ENCODE data around the gene RIF1. TPM values are rescaled to one million over a fixed set of nuclear protein-coding genes. Genes with fewer than 3 reads are reported as not detected.
"Not testable (repeated sequence)": the region's sequence is repeated elsewhere in the genome, so short reads cannot be mapped to it uniquely, and the experiment has no call there.

RIF1 gene
- total RNA-seq, 1 donor: 25.9 TPM

DNA sequence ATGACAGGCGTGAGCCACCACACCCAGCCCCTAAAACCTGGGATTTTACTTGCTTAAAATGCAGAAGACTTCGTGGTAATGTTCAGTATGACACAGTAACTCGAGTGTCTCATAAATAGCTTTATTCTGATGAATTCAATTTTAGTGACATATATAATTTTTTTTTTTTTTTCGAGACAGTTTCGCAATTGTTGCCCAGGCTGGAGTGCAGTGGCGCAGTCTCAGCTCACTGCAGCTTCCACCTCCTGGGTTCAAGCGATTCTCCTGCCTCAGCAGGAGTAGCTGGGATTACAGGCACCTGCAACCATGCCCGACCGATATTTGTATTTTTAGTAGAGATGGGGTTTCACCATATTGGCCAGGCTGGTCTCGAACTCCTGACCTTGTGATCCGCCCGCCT lies 12.0 kb downstream of the RIF1 start:
- not testable (repeated sequence) for DNase-seq (ENCODE audit: low read depth in 2 of 3, low spot score in 2 of 3)

DNA sequence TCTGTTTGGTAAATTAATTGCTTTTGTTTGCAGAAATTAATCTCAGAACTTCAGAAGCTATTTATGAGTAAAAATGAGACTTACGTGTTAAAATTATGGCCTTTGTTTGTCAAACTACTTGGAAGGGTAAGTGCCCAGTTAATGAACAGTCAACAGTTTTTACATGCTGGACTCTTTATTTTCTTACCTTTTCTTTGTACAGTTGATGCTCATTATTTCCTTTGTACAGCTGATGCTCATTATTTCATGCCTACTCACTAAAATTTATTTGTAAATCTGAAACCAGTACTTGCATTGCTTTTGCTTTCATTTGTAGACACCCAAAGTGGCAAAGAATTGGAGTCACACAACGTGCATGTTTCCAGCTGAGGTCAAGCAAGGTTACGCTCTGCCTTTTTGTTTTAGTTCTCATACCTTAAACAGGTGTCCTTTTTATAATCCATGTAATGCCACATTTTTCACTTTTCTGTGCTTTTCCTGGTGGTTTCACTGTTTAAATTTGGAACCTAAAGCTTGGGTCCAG lies 13.3 kb downstream of the RIF1 start:
- DNase-seq (ENCODE audit: low read depth in 2 of 3, low spot score in 2 of 3): no peak

DNA sequence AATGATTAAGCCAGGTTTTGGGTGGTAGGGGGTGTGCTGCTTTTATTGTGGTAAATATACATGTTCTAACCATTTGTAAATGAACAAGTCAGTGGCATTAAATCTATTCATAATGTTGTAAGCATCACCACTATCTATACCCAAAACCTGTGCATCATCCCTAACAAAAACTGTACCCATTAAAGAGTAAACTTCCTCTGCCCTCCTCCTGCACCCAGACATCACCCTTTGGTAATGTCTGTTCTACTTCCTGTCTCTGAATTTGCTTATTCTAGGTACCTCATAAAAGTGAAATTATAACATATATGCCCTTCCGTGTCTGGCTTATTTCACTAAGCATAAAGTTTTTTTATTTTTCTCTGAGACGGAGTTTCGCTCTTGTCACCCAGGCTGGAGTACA lies 14.1 kb downstream of the RIF1 start:
- DNase-seq (ENCODE audit: low read depth in 2 of 3, low spot score in 2 of 3): peak in 1 of 3 donors; percentile 18

DNA sequence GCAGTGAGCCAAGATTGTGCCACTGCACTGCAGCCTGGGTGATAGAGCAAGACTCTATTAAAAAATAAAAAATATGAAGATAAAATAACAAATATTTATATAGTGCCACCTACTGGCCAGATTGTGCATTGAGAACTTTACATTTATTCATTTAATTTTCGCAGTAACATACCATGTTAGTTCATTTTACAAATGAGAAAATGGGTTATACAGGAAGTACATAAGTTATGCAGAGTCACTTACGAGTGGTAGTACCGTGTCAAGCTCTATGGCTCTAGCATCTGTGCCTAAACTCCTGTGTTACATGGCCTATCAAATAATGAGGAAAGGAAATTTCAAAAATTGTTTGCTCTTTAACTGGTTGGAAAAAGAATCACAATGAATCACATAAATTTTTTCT lies 27.9 kb downstream of the RIF1 start:
- peak in 2 of 3 donors; percentile 35 to 63 for DNase-seq (ENCODE audit: low read depth in 2 of 3, low spot score in 2 of 3)

DNA sequence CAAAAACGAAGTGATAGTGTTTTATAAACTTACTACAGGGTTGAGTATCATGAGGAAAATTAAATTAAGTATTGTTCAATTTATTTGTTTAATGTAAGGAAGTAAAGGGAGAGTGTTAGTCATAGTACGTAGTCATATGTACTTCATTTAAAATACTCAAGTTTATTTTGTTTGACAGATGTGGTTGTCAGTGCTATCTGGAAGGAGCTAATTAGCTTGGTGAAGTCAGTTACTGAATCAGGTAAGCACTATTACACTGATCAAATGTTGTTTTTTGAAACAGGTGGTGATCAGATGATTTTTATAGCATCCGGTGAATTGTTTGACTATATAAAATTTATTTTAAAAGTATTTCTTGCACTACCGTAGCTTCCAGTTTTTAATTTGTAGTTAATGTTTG lies 28.8 kb downstream of the RIF1 start:
- no peak for DNase-seq (ENCODE audit: low read depth in 2 of 3, low spot score in 2 of 3)

DNA sequence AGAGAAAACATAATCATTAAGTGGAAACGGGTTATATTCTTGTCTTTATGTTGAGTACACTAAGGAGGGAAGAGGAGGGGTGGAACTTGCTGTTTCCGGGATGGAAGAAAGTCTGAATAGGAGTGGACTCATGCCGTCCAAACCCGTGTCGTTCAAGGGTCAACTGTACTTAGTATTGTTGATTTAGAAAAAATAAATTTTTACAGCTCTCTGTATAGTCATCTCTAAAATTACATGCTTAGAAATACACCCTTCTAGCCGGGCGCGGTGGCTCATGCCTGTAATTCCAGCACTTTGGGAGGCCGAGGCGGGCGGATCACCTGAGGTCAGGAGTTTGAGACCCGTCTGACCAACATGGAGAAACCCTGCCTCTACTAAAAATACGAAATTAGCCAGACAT lies 29.4 kb downstream of the RIF1 start:
- DNase-seq (ENCODE audit: low read depth in 2 of 3, low spot score in 2 of 3): no peak

DNA sequence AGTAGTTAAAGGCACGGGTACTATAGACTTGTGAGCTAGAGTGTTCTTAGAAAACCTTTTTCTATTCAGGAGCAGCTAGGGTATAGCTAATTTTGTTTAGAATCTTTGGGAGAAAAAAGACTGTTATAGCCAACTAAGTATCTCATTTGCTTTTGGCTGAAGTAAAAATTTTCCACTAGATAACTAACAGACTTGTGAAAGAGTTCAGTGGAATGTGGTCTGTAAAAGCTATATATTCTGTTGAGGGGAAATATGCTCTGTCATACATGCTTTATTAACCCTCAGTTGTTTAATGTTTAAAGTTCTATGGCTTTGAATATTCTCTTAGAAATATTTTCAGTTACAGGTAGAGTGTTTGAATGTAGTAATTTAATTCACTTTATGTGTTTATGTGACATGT lies 49.7 kb downstream of the RIF1 start:
- no peak for DNase-seq (ENCODE audit: low read depth in 2 of 3, low spot score in 2 of 3)

DNA sequence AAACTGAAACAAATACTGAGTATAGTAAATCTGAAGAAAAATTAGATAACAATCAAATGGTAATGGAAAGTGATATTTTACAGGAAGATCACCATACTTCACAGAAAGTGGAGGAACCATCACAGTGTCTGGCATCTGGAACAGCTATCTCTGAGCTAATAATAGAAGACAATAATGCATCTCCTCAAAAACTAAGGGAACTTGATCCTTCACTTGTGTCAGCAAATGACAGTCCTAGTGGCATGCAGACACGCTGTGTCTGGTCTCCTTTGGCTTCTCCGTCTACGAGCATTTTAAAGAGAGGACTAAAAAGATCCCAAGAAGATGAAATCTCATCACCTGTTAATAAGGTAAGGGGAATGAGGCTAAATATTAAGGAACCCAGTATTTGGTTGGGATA lies 56.1 kb downstream of the RIF1 start:
- no peak for DNase-seq (ENCODE audit: low read depth in 2 of 3, low spot score in 2 of 3)

DNA sequence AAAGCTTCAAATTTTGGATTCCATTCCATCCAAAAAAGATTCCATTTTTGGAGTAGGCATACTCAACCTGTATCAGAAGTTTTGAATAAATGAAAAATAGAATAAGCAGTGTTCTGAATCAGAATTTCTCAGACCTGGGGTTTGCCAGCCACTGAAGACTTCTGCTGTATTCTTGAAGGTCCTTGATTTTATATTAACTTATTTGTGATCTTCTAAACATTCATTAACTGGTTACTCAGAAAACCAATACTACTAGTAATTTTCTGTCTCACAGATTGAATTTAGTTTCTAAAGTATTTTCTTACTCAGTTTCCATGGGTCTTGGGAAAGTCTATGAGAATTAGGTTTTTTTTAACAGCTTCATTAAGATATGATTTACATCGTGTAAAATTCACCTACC lies 60.9 kb downstream of the RIF1 start:
- DNase-seq (ENCODE audit: low read depth in 2 of 3, low spot score in 2 of 3): no peak

DNA sequence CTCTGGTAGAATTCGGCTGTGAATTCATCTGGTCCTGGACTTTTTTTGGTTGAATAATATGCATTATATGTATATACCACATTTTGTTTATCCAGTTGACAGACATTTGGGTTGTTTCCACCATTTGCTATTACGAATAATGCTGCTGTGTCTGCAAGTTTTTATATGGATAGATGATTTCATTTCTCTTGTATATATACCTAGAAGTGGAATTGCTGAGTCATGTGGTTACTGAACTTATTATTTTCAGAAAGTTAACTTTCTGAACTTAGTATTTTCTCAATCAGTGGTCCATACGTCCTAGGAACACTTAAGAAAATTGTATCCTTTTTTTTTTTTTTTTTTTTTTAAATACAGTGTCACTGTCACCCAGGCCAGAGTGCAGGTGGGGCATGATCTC lies 63.3 kb downstream of the RIF1 start:
- no peak for DNase-seq (ENCODE audit: low read depth in 2 of 3, low spot score in 2 of 3)

DNA sequence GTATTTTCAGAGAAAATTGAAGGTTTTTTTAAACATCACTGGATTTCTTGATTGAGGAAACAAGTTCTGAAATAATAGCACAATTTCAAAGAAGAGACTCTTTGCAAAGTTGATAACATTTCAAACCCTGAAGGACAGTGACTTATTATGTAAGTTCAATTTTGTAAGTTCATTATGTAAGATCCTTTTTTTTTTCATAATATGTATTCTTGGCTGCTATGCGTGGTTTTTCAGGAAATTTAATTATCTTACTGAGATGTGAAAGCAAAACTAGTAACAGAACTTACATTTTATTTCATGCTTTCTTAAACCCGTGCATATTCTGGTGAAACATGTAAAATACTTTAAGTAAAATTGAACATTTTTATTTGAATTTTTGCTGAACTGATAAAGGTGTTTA lies 65.4 kb downstream of the RIF1 start:
- DNase-seq (ENCODE audit: low read depth in 2 of 3, low spot score in 2 of 3): no peak

DNA sequence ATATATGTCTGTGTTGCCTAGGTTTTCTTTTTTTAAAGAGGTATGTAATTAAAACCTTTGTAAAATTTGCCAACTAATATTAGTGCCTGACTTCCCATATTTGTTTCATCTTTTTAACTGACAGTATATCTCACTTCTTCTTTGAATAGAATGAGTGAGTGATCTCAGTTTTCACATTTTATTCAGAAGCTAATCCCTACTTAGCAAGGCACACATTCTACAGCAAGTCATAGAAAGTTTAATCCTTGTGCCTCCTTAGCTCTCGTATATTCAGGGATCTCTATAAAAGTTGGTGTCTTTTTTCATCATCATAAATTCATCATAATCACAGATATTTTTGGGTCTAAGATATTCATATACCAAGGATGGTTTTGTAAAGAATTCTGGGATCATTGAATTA lies 66.6 kb downstream of the RIF1 start:
- no peak for DNase-seq (ENCODE audit: low read depth in 2 of 3, low spot score in 2 of 3)

DNA sequence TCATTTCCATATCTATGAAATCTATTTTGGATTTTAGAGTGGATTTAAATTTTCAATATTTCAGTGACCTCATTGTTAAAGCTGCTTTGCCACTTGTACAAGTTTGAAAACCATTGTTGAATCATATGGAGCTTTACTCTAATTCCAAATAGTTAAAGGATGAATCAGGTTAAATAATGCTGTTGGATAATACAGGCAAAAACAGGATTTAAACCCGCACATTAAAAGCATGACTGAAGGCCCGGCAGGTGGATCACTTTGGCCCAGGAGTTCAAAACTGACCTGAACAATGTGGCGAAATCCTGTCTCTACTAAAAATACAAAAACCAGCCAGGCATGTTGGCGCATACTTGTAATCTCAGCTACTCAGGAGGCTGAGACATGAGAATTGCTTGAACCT lies 68.3 kb downstream of the RIF1 start:
- no peak for DNase-seq (ENCODE audit: low read depth in 2 of 3, low spot score in 2 of 3)

DNA sequence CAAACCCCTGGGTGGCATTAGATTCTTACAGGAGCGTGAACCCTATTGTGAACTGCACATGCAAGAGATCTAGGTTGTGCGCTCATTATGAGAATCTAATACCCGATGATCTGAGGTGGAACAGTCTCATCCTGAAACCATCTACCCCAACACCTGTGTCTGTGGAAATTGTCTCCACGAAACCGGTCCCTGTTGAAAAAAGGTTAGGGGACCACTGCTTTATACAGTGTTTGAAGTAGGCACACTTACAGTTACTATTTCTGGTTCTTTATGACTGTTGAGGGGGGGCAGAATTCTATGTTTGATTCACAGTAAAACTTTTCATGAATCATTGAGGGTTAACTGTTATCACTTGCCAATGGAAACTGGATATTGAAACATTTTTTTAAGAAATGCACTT lies 72.0 kb downstream of the RIF1 start:
- DNase-seq (ENCODE audit: low read depth in 2 of 3, low spot score in 2 of 3): no peak

DNA sequence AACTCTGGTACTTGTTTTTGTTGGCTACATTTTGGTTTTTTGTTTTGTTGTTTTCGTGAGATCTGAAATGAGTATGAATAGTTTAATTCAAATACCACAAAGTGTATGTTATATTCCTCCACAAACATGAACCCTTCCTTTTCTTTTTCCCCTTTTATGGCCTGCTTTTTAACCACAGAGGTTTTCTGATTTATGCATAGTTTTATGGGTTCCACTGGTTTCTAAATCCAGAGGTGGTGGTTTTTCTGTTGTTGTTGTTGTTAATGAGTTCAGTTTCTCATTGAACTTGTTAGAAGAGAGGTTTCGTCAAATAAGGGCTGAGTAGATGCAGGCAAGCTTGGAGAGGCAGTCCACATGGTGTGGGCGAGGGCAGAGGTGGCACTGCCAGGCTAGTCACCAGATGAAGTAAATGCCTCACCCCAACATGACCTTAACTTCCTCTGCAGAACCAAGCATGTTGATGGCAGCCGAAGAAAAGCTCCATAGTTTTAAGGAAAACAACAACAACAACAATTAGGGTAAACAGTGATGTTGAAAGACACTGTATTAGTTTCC lies 72.5 kb downstream of the RIF1 start:
- no peak for DNase-seq (ENCODE audit: low read depth in 2 of 3, low spot score in 2 of 3)

DNA sequence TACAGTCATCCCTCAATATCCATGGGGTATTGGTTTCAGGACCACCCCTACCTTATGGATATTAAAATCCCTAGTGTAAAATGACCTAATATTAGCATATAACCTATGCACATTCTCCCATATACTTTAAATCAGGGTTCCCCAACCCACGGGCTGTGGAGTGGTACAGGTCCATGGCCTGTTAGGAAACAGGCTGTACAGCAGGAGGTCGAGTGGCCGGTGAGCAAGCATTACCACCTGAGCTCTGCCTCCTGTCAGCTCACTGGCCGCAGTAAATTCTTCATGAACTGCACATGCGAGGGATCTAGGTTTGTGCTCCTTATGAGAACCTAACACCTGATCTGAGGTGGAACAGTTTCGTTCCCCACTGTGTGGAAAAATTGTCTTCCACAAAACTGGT lies 73.8 kb downstream of the RIF1 start:
- DNase-seq (ENCODE audit: low read depth in 2 of 3, low spot score in 2 of 3): no peak

DNA sequence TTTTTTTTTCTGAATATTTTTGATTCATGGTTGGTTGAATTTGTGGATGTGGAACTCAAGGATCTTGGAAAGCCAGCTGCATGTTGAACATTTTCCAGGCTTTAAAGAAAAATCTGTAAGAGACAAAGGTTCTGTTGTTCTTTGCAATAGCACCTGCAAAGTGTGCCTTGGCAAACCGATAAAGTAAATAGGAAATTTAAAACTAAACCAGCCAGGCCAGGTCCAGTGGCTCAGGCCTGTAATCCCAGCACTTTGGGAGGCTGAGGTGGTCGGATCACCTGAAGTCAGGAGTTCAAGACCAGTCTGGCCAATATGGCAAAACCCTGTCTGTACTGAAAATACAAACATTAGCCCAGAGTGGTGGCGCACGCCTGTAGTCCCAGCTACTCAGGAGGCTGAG lies 74.4 kb downstream of the RIF1 start:
- DNase-seq (ENCODE audit: low read depth in 2 of 3, low spot score in 2 of 3): no peak

DNA sequence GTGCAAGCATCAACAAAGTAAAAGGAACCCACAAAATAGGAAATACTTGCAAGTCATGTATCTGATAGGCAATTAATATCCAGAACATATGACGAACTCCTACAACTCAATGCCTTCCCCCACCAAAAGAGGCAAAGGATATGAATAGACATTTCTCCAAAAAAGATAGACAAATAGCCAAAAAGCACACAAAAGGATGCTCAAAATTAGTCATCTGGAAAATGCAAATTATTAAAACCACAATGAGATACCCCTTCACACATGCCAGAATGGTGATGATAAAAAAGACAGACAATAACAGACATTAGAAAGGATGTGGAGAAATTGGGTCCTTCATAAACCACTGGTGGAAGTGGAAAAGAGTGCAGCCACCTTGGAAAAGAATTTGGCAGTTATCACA lies 76.4 kb downstream of the RIF1 start:
- DNase-seq (ENCODE audit: low read depth in 2 of 3, low spot score in 2 of 3): no peak

DNA sequence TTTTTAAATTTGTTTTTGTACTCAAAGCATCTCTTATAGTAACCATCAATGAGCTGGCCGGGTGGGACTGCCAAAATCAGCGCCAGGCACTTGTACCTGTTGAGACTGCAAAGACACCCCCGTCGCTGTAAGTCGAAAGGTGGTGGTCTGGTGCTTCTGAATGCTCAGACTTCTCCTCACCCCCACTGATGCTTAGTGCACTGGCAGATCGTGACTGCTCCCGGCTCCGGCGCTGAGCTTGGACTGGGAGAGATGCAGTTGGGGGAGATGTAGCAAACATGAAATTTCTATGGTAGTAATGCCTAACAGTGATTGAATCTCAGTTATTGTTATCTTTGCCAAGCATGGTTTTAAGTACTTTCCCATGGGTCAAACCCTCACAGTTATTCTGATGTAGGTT lies 80.6 kb downstream of the RIF1 start:
- no peak for DNase-seq (ENCODE audit: low read depth in 2 of 3, low spot score in 2 of 3)

DNA sequence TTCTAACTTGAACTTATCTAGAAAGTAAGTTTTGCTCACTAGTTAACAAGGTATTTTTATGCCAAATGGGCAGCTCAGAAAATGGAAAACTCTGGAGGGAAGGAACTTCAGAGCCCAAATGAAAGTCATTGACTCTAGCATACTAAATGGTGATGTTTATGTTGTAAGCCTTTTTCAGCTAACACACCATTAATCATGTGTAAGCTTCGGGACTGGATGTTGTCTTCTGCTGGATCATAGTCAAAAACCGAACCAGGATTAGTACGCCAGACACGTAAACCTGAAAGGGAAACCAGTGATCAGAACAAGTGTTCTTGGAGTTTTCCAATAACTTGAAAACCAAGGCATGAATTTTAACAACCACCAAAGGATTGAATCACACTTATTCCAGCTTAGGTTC lies 81.8 kb downstream of the RIF1 start:
- no peak for DNase-seq (ENCODE audit: low read depth in 2 of 3, low spot score in 2 of 3)

DNA sequence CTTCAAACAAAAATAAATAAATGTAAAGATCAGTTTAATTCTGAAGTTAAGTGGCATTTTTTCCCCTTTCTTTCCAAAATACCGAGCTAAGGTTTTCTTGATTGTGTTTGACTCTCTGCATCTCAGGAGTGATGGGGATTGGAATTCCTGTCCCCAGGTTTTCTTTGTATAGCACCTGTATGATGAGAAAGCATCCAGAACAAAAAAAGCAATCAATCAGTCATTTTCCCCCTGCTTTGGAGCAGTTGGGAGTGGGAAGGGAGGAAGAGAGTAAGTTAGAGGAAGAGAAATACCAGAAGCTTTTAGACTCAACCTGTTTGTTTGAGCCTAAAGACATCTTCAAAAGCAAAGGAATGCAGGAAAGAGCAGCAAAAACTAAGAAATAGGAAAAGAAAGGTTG lies 88.5 kb downstream of the RIF1 start:
- no peak for DNase-seq (ENCODE audit: low read depth in 2 of 3, low spot score in 2 of 3)

DNA sequence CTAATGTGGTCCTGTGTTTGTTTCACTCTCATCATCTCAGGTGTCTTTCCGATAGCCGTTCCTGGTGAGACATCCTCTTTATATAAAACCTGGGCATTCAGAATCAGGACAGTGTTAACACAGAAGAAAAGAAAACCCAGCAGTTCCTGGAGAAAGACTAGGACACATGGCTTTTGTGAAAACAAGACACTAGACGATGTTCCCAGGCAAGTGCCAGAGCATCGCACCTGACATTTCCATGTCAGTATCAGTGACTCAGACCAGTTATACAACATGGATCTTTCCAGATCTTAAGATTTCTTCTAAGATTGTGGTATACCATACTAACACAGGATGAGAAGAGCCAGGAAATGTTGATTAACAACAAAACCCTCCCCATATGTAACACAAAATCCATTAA lies 96.5 kb downstream of the RIF1 start:
- no peak for DNase-seq (ENCODE audit: low read depth in 2 of 3, low spot score in 2 of 3)

DNA sequence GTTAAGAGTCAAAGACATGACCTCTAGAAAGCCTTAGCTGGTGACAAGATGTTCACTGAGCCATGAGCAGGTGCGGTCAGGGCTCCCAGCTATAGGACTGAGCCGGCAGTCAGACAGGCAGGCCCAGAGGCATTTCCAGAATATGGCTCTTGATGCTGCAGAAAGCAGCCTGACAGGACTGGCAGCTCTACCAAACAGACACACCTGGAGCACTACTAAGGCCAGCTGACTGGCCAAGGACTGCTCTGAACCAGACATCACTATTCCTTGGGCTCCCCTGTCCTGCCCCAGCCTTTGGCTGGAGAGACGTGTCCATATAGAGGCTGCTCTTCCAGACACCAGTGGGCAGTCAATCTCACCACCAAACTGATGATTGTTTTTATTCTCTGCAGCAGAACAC lies 98.8 kb downstream of the RIF1 start:
- no peak for DNase-seq (ENCODE audit: low read depth in 2 of 3, low spot score in 2 of 3)
